Panc1 (cell line): ENCODE data around the gene ENTHD1. TPM values are rescaled to one million over a fixed set of nuclear protein-coding genes. Genes with fewer than 3 reads are reported as not detected.

Experiments used
- ATAC-seq: fragments of 200-7000 bp; cut with Tn5 transposase; 2 replicates; pipeline ENCODE4 v1.9.1; 2020; ENCODE audit warnings: mild to moderate bottlenecking, moderate library complexity
- BruUV-seq: library from RNA; stranded (reverse); fragments of 400-500 nt; replicated peaks from 2 replicates; lab custom pipeline; 2021; lab: Mats Ljungman, UMichigan
- CTCF ChIA-PET: fragments of 300-600 bp; sonication (Branson Sonifier 250); formaldehyde crosslinking; loops from one replicate; lab custom pipeline; 2022; ENCODE audit warnings: antibody characterized with exemption; lab: Charles Lee
- POLR2A ChIA-PET: fragments of 300-600 bp; sonication (Branson Sonifier 250); formaldehyde crosslinking; loops from one replicate; lab custom pipeline; 2022; ENCODE audit warnings: antibody characterized with exemption; lab: Charles Lee
- DNase-seq: peaks from one replicate; pipeline ENCODE4 v3.0.0-alpha.2; 2010; ENCODE audit warnings: low read depth, low spot score
- H3K27ac ChIP-seq: 2 replicates; pipeline ENCODE4 v1.5.1; 2011; ENCODE audit warnings: mild to moderate bottlenecking, low read length, inconsistent platforms
- H3K27me3 ChIP-seq: fragments of 200-500 bp; sonication (Bioruptor generic); 2 replicates; pipeline ENCODE4 v1.6.0; 2014; ENCODE audit warnings: low read length, inconsistent platforms; ENCODE audit not compliant: control insufficient read depth, insufficient read depth
- H3K36me3 ChIP-seq: fragments of 200-500 bp; sonication (Bioruptor generic); 2 replicates; pipeline ENCODE4 v1.5.1; 2014; ENCODE audit warnings: inconsistent platforms, mild to moderate bottlenecking, low read length, moderate library complexity; ENCODE audit not compliant: control insufficient read depth, insufficient read depth
- H3K4me1 ChIP-seq: 2 replicates; pipeline ENCODE4 v1.5.1; 2011; ENCODE audit warnings: inconsistent platforms, mild to moderate bottlenecking, low read length, moderate library complexity; ENCODE audit not compliant: control insufficient read depth, insufficient read depth
- H3K4me3 ChIP-seq, 2 experiments: 2 replicates each; pipeline ENCODE4 v1.5.1; 2011 to 2012; ENCODE audit warnings: low read depth in 2 of 2, low read length in 2 of 2, mild to moderate bottlenecking in 2 of 2, inconsistent platforms in 1 of 2, moderate library complexity in 1 of 2
- H3K9me3 ChIP-seq: fragments of 200-500 bp; sonication (Bioruptor generic); 2 replicates; pipeline ENCODE4 v1.5.1; 2014; ENCODE audit warnings: low read depth, mild to moderate bottlenecking, inconsistent platforms, low read length, moderate library complexity; ENCODE audit not compliant: control insufficient read depth, insufficient read depth
- POLR2AphosphoS5 ChIP-seq: IDR thresholded peaks from 2 replicates; pipeline ENCODE4 v1.6.1; 2012; ENCODE audit warnings: mild to moderate bottlenecking, low read depth, low read length, moderate library complexity
- SIN3A ChIP-seq: IDR thresholded peaks from 2 replicates; pipeline ENCODE4 v1.6.1; 2012; ENCODE audit warnings: low read depth, mild to moderate bottlenecking, low read length, moderate library complexity, borderline replicate concordance; ENCODE audit not compliant: insufficient read depth
- TCF7L2 ChIP-seq: IDR thresholded peaks from 2 replicates; pipeline ENCODE4 v1.6.1; 2011; ENCODE audit warnings: mild to moderate bottlenecking, low read depth, low read length, inconsistent platforms
- in situ Hi-C: cut with HindIII; loops from 2 replicates; pipeline ENCODE4 v1.10.0; 2016; ENCODE audit warnings: low sequenced_read_pairs, low pct_unique_long_range_greater_than_20kb
- intact Hi-C: fragments of 100-400 bp; cut with micrococcal nuclease; formaldehyde crosslinking; loops from one replicate; pipeline ENCODE4 v1.10.0; 2022; ENCODE audit not compliant: unreplicated experiment
- total RNA-seq: library from RNA; stranded (reverse); gene quantifications from one replicate; pipeline ENCODE4 v1.2.1, GENCODE V29; 2021; ENCODE audit not compliant: unreplicated experiment
- TF ChIP-seq, protein P1 (sequence below): fragments of 450-650 bp; IDR thresholded peaks from 2 replicates; pipeline ENCODE4 v1.5.1; 2017; ENCODE audit warnings: mild to moderate bottlenecking
- TF ChIP-seq, protein P2 (sequence below), 2 experiments: IDR thresholded peaks; 2 replicates each; pipeline ENCODE4 v1.6.1; 2011 to 2012; ENCODE audit warnings: low read depth in 2 of 2, control low read depth in 1 of 2, low read length in 1 of 2, mild to moderate bottlenecking in 1 of 2, moderate library complexity in 1 of 2; ENCODE audit not compliant: insufficient read depth in 1 of 2

ENTHD1 gene
- total RNA-seq, 1 experiment from 2014 or later = not detected

DNA sequence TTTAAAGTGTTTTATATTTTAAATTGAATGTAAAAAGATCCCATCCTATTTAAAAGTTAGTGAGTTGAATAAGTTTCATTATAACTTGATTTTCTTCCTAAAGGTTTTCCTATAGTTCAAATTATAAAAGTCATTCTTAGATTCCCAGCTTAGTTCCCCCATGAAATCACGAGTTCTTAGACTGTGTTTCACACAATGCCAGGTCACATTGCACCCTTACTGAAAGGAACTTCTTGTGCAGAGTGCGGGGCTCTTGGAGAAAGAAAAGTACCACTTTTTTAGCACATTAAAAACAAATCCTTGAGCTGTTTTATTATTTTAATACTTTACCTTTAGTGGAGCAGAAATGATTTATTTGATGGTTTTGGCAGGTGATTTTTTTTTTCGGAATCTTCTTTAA lies 22.9 kb upstream of the ENTHD1 start:
- Histone ChIP-seq H3K27me3 (no peaks in the 10 kb centered on the region), H3K9me3 (no peaks in the 10 kb centered on the region), H3K4me1 (no peaks in the 10 kb centered on the region), H3K27ac (no peak overlapping the region), H3K36me3 (no peaks in the 10 kb centered on the region), H3K4me3 (no peak overlapping the region)
- ATAC-seq (no peak), DNase-seq (no peak)
- intact Hi-C loops (no loop called here), in situ Hi-C loops (no loop called here)
- CTCF ChIA-PET = no interaction called here
- POLR2A ChIA-PET = interaction anchor here (0.7 kb wide), 1 partner anchor 571 kb away, joined by 4 read pairs; no protein-coding TSS in a partner anchor
- TF ChIP-seq POLR2AphosphoS5 (no peak), TCF7L2 (no peak)
- TF ChIP-seq, protein P1, sequence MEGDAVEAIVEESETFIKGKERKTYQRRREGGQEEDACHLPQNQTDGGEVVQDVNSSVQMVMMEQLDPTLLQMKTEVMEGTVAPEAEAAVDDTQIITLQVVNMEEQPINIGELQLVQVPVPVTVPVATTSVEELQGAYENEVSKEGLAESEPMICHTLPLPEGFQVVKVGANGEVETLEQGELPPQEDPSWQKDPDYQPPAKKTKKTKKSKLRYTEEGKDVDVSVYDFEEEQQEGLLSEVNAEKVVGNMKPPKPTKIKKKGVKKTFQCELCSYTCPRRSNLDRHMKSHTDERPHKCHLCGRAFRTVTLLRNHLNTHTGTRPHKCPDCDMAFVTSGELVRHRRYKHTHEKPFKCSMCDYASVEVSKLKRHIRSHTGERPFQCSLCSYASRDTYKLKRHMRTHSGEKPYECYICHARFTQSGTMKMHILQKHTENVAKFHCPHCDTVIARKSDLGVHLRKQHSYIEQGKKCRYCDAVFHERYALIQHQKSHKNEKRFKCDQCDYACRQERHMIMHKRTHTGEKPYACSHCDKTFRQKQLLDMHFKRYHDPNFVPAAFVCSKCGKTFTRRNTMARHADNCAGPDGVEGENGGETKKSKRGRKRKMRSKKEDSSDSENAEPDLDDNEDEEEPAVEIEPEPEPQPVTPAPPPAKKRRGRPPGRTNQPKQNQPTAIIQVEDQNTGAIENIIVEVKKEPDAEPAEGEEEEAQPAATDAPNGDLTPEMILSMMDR = no peak
- TF ChIP-seq, protein P2, sequence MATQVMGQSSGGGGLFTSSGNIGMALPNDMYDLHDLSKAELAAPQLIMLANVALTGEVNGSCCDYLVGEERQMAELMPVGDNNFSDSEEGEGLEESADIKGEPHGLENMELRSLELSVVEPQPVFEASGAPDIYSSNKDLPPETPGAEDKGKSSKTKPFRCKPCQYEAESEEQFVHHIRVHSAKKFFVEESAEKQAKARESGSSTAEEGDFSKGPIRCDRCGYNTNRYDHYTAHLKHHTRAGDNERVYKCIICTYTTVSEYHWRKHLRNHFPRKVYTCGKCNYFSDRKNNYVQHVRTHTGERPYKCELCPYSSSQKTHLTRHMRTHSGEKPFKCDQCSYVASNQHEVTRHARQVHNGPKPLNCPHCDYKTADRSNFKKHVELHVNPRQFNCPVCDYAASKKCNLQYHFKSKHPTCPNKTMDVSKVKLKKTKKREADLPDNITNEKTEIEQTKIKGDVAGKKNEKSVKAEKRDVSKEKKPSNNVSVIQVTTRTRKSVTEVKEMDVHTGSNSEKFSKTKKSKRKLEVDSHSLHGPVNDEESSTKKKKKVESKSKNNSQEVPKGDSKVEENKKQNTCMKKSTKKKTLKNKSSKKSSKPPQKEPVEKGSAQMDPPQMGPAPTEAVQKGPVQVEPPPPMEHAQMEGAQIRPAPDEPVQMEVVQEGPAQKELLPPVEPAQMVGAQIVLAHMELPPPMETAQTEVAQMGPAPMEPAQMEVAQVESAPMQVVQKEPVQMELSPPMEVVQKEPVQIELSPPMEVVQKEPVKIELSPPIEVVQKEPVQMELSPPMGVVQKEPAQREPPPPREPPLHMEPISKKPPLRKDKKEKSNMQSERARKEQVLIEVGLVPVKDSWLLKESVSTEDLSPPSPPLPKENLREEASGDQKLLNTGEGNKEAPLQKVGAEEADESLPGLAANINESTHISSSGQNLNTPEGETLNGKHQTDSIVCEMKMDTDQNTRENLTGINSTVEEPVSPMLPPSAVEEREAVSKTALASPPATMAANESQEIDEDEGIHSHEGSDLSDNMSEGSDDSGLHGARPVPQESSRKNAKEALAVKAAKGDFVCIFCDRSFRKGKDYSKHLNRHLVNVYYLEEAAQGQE (IDR thresholded peaks at IDR 0.05; ENCODE audit: insufficient read depth in 1 of 2, low read depth in 2 of 2, low read length in 1 of 2) = no peak
- no TSS peak for BruUV-seq

DNA sequence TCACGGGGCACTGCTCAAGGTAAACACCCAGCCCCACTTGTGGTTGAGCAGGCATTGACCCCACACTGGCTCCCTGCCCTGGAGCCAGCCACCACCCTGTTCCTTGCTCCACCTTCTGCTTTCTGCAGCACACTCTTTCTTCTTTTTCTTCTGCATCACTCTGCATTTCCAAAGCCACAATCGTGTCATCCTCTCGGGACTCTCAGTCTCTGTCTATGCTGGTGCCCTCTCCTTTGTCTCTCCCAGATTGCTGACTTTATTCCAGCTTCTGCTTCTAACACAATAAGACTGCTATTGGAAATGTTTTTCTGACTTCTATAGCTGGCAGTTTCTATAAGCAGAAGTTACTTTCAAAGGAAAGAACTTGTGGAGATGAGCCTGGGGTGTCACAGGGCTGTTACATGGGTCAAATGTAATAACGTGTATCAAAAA lies 21.8 kb upstream of the ENTHD1 start:
- no peak for DNase-seq
- TF ChIP-seq POLR2AphosphoS5 = no peak
- TF ChIP-seq SIN3A = no peak
- TF ChIP-seq, protein P2 (IDR thresholded peaks at IDR 0.05; ENCODE audit: insufficient read depth in 1 of 2, low read depth in 2 of 2, low read length in 1 of 2) = no peak
- TF ChIP-seq, protein P1 = no peak
- no peak for TF ChIP-seq TCF7L2
- in situ Hi-C loops = no loop called here
- no peaks in the 10 kb centered on the region for H3K27me3 ChIP-seq
- no peaks in the 10 kb centered on the region for H3K4me1 ChIP-seq
- POLR2A ChIA-PET = interaction anchor here (0.7 kb wide), 1 partner anchor 10 kb away, joined by 9 read pairs; no protein-coding TSS in a partner anchor
- no peaks in the 10 kb centered on the region for H3K36me3 ChIP-seq
- no peak overlapping the region for H3K4me3 ChIP-seq
- H3K27ac ChIP-seq = no peak overlapping the region
- CTCF ChIA-PET = interaction anchor here (0.8 kb wide), 1 partner anchor 110 kb away, joined by 3 read pairs; no protein-coding TSS in a partner anchor
- no TSS peak for BruUV-seq
- no peak for ATAC-seq
- intact Hi-C loops = no loop called here
- H3K9me3 ChIP-seq = no peaks in the 10 kb centered on the region
